HG03103 (cell line): ENCODE measurements around the gene PIGR.

ENCODE experiments used
- ATAC-seq: cut with Tn5 transposase; IDR thresholded peaks from one replicate; pipeline ENCODE4 v1.9.1; 2021; ENCODE audit warnings: low read depth; ENCODE audit not compliant: unreplicated experiment

PIGR gene

GRCh38 chr1:206895325-206895724, 50.9 kb downstream of the PIGR start:
- no peak for ATAC-seq

- ATAC-seq, result no peak
Observed at GRCh38 chr1:206893380-206893779, 52.9 kb downstream of the PIGR start.

GRCh38 chr1:206892351-206892984, 53.8 kb downstream of the PIGR start:
- no peak for ATAC-seq

- ATAC-seq, result no peak
Observed at GRCh38 chr1:206891412-206891811, 54.9 kb downstream of the PIGR start.

- ATAC-seq, result no peak
Observed at GRCh38 chr1:206890125-206891060, 55.9 kb downstream of the PIGR start.

- no peak for ATAC-seq
Observed at GRCh38 chr1:206887701-206888100, 58.6 kb downstream of the PIGR start.

- no peak for ATAC-seq
Observed at GRCh38 chr1:206886831-206887230, 59.4 kb downstream of the PIGR start.

- no peak for ATAC-seq
Observed at GRCh38 chr1:206885341-206886060, 60.8 kb downstream of the PIGR start.

GRCh38 chr1:206883876-206884275, 62.4 kb downstream of the PIGR start:
- no peak for ATAC-seq

- ATAC-seq, result no peak
Observed at GRCh38 chr1:206883160-206883559, 63.1 kb downstream of the PIGR start.

- no peak for ATAC-seq
Observed at GRCh38 chr1:206882555-206882954, 63.7 kb downstream of the PIGR start.

- no peak for ATAC-seq
Observed at GRCh38 chr1:206880314-206880713, 66.0 kb downstream of the PIGR start.
